ENCODE results near the gene MISP. TPM values are rescaled to one million over a fixed set of nuclear protein-coding genes. Genes with fewer than 3 reads are reported as not detected.

MISP gene
- total and polyA plus RNA-seq, 2 of the 13 experiments (the other 11 are each of a cell fraction or from before 2014, with no cell fraction given) = 0.67 to 1.3 TPM

- CTCF ChIA-PET (ENCODE audit: low intra/inter-chr PET ratio, low total read pairs) = no interaction called here
- DNase-seq (ENCODE audit: low spot score) (no peak), ATAC-seq (no peak), FAIRE-seq (no peak)
- Histone ChIP-seq H3K36me3 (replicated peaks in 1 of 2; ENCODE audit: control insufficient read depth in 1 of 2, insufficient read depth in 2 of 2, low read length in 2 of 2) (no peaks in the 10 kb centered on the region), H3K4me3 (replicated peaks in 1 of 3; ENCODE audit: insufficient read depth in 1 of 3, low read depth in 2 of 3, low read length in 3 of 3) (peak overlapping the region in 2 of 3 experiments; percentile 15 to 42; a peak in 3 of 6 replicates), H3K9me3 (ENCODE audit: low read length) (no peaks in the 10 kb centered on the region), H4K20me1 (ENCODE audit: insufficient read depth, low read length) (no peaks in the 10 kb centered on the region), H3K4me2 (ENCODE audit: low read depth, low read length) (peak overlapping the region; percentile 83), H2AFZ (ENCODE audit: low read length) (no peak overlapping the region), H3K27ac (ENCODE audit: extremely low read length, insufficient read depth, low read length) (no peak overlapping the region), H3K4me1 (ENCODE audit: insufficient read depth, low read length) (peaks cover 56% of the 10 kb centered on the region), H3K9ac (ENCODE audit: insufficient read depth, low read depth, low read length) (peak overlapping the region; percentile 25), H3K79me2 (ENCODE audit: insufficient read depth, low read length) (peaks cover 5% of the 10 kb centered on the region), H3K27me3 (ENCODE audit: control insufficient read depth in 1 of 2, insufficient read depth in 2 of 2, low read length in 2 of 2) (no peaks in the 10 kb centered on the region)
- POLR2A ChIA-PET = interaction anchor here (2.0 kb wide), 1 partner anchor 16 kb away, joined by 10 read pairs; the partner anchor contains the start of gene PTBP1
- in situ Hi-C loops (cut with HindIII; ENCODE audit: extremely low pct_ligation_motif_present, low pct_unique_long_range_greater_than_20kb) = no loop called here
- 28% methylated on average over 11 of the region's 15 CpGs for WGBS (ENCODE audit: low lambda C conversion rate)
- no TSS peak for BruUV-seq (replicated peaks)
- no peak for TF ChIP-seq MAFK (conservative IDR thresholded peaks at IDR 0.05 in 1 of 2, IDR thresholded peaks at IDR 0.05 in 1 of 2; ENCODE audit: low read length in 2 of 2)
- TF ChIP-seq ZNF138 (CRISPR knock-in tag; IDR thresholded peaks at IDR 0.05; ENCODE audit: low read depth) = no peak
- peak; percentile 65 for TF ChIP-seq ZBTB33 (CRISPR knock-in tag; IDR thresholded peaks at IDR 0.05)
- no peak for TF ChIP-seq YY1 (IDR thresholded peaks at IDR 0.05; ENCODE audit: insufficient read depth, insufficient replicate concordance, low read depth, low read length)
- 0 out of 2 replicates have a peak, but pooled peaks have one; percentile 13 for TF ChIP-seq HOXA3 (CRISPR knock-in tag; IDR thresholded peaks at IDR 0.05)
- no peak for TF ChIP-seq TOE1 (CRISPR knock-in tag; IDR thresholded peaks at IDR 0.05)
- intact Hi-C loops (cut with micrococcal nuclease; ENCODE audit: unreplicated experiment) = loop anchor here (10.0 kb wide), 1 partner anchor 214 kb away; no protein-coding TSS in a partner anchor
Measured at GRCh38 chr19:780935-781334, 30.0 kb downstream of the MISP start.

Data from HepG2 (cell line).